ENCODE results near the gene ANKRD22.

GRCh38 chr10:88896372-88896993 lies 44.8 kb upstream of the ANKRD22 start:
- TF ChIP-seq CTCF (IDR thresholded peaks at IDR 0.05) (no peak), POLR2A (IDR thresholded peaks at IDR 0.05) (no peak)

Measured in upper lobe of left lung (tissue), 4 donors.